ENCODE results near the gene BMPR1B.

The BMPR1B gene

DNA sequence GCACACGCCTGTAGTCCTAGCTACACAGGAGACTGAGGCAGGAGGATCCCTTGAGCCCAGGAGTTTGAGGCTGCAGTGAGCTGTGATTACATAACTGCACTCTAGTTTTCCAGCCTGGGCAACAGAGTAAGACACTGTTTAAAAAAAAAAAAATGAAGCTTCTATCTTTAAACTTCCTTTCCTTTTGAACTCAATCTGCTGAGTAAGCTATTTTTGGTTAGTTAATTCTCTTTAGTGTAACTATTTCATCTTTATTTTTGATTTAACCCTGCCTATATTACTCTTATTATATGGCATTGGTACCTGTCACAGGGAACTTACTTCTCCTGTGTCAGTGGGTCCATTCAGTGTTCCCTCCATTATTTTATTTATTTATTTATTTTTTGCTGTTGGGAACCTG is 160.8 kb downstream of the BMPR1B start:
- no peak for DNase-seq

DNA sequence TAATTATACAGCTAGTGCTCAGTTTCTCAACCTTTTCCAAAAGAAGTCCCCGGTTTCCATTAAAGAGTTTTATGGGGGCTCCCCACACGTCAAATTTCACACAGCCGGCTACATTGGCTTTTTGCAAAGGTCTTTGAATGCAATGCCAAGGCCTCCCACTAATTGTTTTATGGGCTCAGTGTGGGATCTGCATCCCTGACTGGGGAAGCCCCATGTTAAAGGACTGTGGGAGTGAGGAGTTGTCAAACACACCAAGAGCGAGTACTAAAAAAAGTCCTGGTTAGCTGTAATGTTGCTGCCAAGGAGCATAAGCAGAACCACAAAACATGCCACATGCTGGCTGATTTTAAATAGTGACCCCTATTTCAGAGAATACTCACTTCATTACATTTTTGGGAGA is 162.6 kb downstream of the BMPR1B start:
- DNase-seq: no peak

DNA sequence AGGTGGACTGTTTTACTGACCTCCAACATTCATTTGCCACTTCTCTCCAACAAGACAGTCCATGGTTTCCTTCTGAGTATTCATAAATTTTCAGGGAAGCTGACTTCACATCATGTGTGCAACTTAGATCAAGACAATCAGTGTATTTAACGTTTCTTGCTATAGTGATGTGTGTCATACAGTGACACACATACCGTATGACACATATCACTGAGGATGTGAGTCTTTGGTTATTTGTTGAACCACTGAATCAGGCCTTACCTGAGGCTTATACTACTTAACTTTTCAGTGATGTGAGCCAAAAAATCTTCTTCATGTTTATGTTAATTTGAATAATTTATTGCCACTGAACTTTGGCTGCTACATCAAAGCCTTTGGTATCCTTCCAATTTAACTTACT is 166.8 kb downstream of the BMPR1B start:
- DNase-seq: no peak

DNA sequence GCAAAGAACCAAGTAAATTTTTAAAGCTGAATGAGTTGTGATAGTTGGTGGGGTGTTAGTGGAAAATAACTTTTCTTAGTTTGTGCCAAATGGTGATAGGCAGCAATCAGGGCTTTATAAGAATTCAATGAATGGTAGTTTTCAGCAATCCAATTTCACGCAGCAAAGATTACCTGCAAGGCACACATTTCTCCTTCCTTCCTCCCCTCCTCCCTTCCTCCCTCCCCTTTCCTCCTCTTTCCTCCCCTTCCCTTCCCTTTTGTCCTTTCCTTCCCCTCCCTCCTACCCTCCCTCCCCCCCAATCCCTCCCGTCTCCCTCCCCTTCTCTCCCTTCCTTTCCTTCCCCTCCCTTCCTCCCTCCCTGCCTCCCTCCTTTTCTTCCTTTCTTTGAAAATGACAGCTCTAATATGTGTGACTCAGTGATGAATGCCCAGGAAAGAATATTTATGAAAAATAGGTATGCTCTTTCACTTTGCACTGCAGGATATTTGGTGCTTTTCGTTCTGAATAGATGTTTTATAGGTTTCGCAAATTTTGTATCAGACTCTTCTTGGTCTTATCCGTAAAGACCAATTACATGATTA is 168.1 kb downstream of the BMPR1B start:
- no peak for DNase-seq

DNA sequence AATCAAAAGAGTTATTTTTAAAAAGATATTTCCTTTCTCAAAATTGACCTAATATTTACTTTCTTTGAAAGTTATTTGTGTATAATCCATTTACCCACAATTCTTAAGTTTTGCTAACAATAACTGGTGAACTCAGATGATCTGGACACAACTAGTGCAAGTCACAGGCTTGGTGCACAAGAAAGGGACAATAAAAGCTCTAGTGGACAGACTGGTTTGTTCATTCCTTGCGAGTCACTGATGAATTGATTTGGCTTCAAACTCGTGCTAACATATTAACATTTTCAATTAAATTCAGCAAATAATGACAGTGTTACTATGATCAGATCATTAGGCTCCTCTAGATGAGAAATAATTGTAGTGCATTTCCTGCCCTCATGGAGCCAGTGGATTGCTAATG is 169.2 kb downstream of the BMPR1B start:
- no peak for DNase-seq

DNA sequence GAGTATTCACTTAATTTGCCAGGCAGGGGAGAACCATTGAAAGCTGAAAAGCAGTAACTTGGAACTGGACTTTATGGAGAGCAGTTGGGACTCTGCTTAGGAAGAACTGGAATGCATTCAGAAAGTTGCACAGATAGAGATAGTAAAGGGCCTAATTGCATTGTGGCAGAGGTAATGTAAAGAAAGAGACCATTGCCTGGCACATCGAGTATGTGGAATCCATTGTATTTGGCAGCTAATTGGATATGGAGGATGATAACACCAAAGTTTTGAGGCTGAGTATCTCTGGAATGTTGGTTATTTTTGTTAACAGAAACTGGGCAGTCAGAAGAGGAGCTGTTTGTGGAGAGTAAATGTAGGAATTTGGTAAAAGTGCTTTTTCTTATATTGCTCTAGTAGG is 169.9 kb downstream of the BMPR1B start:
- no peak for DNase-seq

DNA sequence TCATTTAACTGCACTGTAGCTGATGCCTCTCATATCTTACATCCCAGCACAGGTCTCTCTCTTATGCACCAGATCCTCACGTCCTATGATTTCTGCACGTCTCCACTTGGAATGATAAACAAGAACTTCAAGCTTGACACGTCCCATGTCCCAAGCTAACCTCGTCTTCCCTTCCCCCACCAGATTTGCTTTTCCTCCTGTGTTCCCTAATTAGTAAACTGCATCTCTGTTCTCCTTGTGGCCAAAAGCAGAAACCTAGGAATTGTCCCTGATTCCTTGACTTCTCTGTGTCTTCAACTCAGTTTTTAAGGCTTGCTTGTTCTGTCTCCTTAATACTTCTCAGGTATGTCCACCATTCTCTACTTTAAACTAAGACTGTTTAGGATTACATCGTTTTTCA is 171.9 kb downstream of the BMPR1B start:
- DNase-seq: no peak

DNA sequence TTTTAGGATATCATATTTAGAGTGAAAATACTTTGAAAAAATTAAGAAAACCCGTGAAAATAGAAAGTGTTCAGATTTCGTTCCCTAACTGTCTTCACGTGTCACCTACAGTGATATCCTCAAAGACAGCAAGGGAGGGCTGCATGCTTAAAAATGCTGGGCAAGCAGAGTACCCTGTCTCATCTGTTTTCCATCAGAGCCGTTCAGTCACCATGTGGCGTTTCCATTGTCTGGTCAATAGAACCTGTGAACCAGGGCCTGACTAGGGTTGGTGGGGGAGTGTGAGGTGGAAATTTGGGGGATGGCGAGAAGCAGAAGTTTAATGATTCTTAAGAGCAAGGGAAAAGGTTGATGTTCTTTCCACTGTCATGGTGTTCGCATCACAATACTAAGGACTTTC is 173.9 kb downstream of the BMPR1B start:
- no peak for DNase-seq

DNA sequence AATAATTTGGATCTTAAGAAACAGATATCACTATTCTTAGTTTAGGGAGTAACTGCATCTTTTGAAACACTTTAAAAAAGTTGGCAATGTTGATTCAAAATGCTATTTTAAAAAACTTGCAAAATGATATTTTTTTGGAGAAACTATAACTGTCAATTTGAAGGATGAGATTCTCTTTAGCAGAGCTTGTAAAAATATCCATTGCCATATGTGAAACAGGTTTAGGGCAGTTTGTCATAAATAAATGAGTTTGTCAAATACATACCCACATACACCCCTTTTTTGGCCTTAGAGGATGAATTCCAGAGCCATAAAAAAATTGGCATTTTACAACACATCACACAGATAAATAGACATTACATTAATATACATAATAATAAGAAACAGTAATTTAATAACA is 174.6 kb downstream of the BMPR1B start:
- no peak for DNase-seq

DNA sequence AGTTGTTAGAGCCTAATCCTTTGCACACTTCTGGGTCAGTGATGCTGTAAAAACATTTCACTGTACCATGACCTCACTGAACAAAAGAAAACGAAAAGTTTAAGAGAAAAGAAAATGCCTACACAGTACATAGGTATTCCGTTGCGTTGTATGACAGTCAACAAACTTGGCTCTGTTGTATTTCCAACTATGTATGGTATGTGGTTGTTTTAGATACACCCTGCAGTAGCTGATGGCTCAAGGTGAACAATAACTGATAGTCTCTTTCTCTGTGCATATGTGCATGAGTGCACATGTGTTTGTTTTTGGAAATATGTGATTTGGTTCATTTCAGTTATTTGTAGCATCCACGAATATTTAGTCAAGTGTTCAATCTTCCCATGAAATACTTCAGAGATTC is 176.0 kb downstream of the BMPR1B start:
- no peak for DNase-seq

DNA sequence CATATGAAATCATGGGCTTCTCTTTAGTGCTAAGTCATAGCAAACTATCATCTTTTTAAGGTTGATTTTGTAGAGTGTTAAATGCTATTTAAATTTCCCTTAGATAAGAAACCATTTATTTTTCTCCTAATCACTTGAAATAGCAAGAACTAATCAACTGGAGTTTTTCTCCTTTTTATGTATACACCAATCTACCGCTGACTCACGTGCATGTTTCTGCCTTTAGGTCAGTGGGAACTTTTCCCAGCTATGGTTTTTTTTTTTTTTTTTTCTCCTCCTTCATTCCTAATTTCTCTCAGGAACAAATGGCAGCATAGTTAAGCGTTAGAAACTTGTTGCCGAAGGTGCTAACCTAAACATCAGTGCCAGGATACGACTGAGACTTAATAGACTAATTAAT is 176.4 kb downstream of the BMPR1B start:
- DNase-seq: no peak

DNA sequence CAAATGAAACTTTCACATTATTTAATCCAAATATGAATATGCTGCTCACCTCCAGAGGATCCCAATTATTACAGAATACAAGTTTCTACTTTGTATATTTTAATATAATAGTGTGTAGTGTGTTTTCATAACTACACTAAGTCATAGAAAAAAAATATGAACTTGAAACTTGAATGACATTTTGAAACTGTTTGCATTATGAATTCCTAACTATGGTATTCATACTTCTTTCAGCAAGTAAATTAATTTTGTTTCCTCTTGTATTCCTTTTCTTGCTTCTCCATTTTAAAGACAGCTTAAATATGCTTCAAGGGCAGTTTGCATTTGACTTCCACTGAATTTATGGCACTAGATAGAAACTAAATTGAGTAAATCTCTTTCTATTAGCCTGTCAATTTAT is 177.1 kb downstream of the BMPR1B start:
- no peak for DNase-seq

DNA sequence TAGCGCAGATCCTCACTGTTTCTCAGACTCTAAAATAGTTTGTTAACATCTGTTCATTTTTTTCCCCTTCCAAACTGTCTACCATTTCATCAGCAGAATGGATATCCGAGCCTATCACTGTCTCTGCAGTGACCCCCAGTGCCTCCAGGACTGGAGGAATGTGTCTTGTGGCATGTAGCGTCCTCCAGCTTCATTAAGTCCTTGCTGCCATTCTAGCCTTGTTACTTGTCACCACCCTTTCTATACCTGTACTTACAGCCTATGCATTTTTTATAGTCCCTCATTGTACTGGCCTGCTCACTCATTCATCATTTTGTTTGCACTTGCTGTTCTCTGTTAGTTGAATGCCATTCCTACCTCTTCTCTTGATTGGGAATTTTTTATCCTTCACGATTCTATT is 179.1 kb downstream of the BMPR1B start:
- no peak for DNase-seq

DNA sequence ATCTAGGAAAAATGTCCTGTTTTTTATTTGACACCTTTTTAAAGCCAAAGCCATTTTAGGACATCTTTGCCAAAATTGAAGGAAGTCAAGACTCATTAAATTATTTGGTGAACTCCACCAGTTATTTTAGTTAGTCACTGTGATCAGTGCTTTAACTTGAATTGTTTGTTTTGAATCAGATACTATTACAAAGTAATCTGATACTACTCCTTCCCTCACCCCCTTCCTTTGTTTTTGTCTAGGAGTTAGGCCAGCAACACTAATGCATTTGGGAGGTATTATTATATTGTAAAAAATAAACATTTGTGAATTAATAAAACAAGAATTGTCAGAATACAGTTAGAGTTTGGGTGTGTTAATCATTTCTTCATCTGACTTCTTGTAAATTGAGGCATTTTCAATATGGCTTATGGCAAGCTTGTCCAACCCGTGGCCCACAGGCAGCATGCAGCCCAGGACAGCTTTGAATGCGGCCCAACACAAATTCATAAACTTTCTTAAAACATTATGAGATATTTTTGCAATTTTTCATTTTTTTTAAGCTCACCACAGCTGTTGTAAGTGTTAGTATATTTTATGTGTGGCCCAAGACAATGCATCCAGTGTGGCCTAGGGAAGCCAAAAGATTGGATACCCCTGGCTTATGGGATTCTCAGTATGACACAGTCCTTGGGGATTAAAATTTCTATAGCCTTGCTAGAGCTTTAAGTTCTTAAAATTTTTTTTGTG is 182.2 kb downstream of the BMPR1B start:
- no peak for DNase-seq

DNA sequence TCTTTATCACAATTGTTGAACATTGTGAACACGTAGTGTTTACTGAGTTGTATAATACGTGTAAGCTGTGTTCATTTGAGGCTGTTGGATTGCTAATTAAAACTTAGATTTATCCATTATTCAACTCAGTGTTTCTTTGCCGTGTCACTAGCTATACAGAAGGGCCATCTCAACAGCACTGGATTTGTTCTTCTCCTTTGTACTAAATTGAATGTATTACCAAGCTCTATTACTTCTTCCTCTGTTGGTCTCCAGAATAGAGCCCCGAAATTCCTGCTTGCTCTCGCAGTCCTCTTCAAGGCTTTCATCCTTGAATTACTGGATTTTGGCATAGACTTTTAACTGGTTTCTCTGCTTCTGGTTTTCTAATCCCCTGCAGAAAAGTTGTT is 182.8 kb downstream of the BMPR1B start:
- no peak for DNase-seq

DNA sequence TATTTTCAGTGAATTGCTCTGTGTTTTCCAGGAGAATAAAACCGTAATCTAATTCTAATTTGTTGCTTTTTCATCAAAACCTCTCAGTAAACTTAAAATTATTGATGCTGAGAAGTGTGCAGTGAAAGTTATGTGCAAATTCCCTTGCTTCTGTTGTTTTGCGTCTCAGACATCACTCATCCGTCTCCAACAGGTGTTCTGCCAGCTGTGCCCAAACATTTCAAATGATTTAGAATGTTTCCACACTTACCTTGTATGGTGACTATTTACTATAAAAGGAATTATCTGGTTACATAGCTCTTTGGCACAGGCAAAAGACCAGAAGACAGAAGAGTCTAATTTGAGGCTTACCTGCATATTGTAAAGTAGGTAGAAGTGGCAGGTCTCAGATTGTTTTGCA is 184.0 kb downstream of the BMPR1B start:
- DNase-seq: no peak

DNA sequence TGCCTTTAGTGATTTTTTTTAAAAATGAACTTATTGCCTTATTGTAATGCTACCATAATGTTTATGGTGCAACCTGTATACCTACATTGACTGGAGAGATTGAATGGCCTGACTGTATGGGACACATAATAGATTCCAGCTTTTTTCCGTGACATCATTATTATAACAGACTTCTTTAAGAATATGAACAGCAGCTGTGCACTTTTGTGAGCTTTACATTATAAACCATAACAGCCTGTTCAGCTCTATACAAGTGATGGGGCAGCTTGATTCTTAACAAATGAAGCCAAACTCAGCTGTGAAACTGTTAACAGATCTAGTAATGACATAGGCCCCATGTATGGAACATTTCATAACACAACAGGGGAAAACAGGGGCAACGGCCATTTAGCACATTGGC is 187.0 kb downstream of the BMPR1B start:
- no peak for DNase-seq

DNA sequence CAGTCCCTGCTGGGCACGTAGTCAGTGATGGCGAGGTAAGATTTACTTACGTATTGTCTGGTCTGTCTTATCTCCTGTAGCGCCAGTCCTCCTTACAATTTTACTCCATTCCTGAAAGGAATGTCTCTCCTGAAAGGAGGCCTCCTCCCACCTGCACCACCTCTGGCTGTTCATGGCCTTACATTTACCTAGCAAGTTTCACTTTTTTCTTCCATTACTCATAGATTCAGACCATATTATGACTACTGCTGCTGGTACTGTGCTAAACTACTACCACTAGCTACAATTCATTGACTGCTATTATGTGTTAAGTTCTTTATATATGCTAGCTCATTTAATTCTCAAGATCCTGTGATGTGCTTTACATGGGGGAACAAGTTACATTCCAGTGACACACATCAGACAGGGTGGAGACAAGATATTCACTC is 189.9 kb downstream of the BMPR1B start:
- no peak for DNase-seq

DNA sequence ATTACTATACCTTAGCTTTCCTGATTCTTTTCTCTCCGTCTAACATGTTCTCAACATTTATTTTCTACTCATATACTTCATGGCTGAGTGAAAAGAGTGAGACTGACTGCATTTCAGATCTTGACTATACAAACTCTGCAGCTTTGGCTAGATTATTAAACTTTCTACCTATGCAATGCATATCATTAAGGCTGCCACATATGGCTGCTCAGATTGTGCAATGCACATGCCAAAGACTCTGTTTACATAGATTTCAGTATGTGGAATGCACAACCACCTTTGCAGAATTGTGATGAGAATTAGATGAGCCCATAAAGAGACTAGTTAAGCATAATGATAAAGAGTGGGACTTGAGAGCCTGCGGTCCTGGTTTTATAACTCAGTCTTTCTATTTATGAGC is 196.5 kb downstream of the BMPR1B start:
- no peak for DNase-seq

DNA sequence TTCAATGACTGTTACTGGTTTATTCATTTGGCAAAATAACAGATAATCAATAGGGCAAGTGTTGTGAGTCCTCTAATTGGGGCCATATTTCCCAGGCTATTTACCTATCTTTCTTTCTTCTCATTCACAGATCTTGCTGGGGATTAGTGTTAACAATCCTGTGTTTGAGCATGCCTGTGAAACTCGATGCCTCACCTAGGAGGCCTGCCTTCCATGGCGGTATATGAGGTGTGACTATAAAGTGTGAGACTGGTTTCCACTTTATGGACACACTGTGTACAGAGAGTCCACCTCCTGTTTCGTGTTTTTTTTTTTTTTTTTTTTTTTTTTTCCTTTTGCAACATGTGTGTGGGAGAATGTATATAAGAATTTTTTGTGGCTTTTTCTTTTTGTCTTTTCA is 199.3 kb downstream of the BMPR1B start:
- no peak for DNase-seq

DNA sequence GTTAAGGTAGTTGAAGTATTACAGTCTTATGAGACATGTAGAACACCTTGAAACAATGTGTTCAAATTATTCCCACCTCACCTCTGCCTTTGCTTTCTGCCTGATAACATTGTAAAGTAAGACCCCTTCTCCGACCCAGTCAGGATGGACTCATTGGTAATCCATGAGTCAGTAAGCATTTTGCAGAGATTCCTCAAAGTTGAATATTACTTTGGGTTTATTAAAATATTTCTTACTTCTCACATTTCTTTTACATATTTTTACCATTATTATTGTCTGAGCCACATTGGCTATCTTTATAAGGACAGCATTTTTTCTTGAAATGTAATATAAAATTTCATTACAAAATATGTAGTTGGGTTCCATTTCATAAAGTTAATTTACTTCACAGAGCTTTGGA is 201.6 kb downstream of the BMPR1B start:
- DNase-seq: no peak

DNA sequence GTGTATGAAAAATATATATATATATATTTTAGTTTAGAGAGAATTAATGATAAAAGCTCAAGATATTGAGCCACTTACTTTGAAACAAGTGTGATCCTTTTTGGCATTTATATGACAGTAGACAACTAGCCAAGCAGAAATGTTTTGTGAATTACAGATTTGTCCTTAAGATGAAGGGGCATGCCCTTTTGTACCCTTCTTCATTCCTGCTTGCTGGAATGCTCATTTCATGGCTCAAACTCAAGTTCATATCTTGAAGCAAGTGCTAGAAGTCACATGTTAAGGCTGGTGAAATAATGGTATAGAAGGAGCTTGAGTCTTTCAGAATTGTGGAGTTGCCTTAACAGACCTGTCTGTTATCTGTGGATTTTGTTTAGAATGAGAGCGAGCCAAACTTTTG is 203.0 kb downstream of the BMPR1B start:
- no peak for DNase-seq

DNA sequence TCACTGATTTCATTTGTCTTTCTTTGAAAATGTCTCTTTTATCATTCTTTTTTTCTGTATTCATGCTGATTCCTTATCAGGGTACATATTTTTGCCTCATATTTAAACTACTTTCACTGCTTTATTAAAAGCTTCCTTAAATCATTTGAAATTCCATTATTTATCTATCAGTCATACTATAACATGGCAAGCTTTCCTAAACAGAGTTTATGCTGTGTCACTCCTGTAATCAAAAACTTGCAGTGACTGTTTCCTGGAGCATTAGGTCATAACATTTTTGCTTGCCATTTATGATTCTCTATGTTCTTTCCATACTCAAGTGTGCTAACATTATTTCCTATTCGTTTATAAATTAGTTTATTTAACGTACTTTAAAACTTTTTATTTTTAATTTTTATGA is 203.7 kb downstream of the BMPR1B start:
- no peak for DNase-seq

DNA sequence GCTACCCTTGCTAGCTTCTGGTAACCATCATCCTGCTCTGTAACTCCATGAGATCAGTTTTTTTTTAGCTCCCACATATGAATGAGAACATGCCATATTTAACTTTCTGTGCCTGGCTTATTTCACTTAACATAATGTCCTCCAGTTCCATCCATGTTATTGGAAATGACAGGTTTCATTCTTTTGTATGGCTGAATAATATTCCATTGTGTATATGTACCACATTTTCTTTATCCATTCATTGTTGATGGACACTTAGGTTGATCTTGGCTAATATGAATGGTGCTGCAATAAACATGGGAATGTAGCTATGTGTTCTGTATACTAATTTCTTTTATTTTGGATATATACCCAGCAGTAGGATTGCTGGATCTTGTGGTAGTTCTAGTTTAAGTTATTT is 204.7 kb downstream of the BMPR1B start:
- DNase-seq: no peak

DNA sequence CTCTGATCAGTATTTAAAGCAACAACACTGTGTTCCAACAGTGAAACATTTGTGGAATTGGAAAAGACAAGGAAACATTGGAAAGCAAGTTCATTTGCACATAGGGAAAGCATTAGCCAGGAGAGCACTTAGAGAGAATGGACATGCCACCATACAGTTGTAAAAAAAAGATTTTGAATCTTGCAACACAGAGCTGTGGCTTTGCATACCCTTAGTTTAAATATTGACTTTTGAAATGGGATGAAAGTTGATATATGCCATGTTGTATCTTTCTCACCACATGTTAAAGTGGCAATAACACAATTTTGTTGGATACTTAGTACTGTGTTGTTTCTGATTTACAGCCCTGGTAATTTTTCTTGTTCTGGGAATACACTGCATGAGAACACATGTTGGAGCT is 208.1 kb downstream of the BMPR1B start:
- no peak for DNase-seq

Measured in hematopoietic multipotent progenitor cell treated with erythropoietin and hydrocortisone succinate and interleukin-3 and kit ligand, for 8 days (in vitro differentiated cells).